Liver (tissue), 9 donors: ENCODE results near the gene GTPBP3. TPM values are rescaled to one million over a fixed set of nuclear protein-coding genes. Genes with fewer than 3 reads are reported as not detected.

ENCODE experiments used
- DNase-seq: peaks from one replicate; pipeline ENCODE4 v3.0.0-alpha.2; 2017; ENCODE audit warnings: low spot score
- H3K27ac ChIP-seq, 2 donors: one replicate each; pipeline ENCODE4 v1.7.0; 2013; ENCODE audit warnings: inconsistent platforms in 2 of 2, low read length in 2 of 2, control low read depth in 1 of 2, low read depth in 1 of 2, mild to moderate bottlenecking in 1 of 2
- H3K27me3 ChIP-seq, 4 donors: one replicate each; pipeline versions ENCODE4 v1.6.1 to v1.7.0; 2013; ENCODE audit warnings: low read length in 3 of 4, inconsistent platforms in 1 of 4, mild to moderate bottlenecking in 1 of 4, moderate library complexity in 1 of 4; ENCODE audit not compliant: control insufficient read depth in 4 of 4, insufficient read depth in 4 of 4
- H3K36me3 ChIP-seq, 4 donors: one replicate each; pipeline versions ENCODE4 v1.6.1 to v1.7.0; 2013; ENCODE audit warnings: low read length in 3 of 4, mild to moderate bottlenecking in 3 of 4, low read depth in 1 of 4, moderate library complexity in 1 of 4; ENCODE audit not compliant: control insufficient read depth in 4 of 4, insufficient read depth in 3 of 4
- H3K4me1 ChIP-seq, 4 donors: one replicate each; pipeline versions ENCODE4 v1.6.1 to v1.7.0; 2013; ENCODE audit warnings: low read length in 3 of 4, mild to moderate bottlenecking in 3 of 4, moderate library complexity in 1 of 4; ENCODE audit not compliant: control insufficient read depth in 4 of 4, insufficient read depth in 4 of 4
- H3K4me3 ChIP-seq, 3 donors: one replicate each; pipeline versions ENCODE4 v1.6.1 to v1.7.0; 2013; ENCODE audit warnings: low read length in 3 of 3, control low read depth in 1 of 3, low read depth in 1 of 3, mild to moderate bottlenecking in 1 of 3
- H3K9ac ChIP-seq, 2 donors: one replicate each; pipeline ENCODE4 v1.7.0; 2013; ENCODE audit warnings: low read length in 2 of 2, mild to moderate bottlenecking in 2 of 2, moderate library complexity in 2 of 2, control low read depth in 1 of 2, low read depth in 1 of 2
- H3K9me3 ChIP-seq, 4 donors: one replicate each; pipeline versions ENCODE4 v1.6.1 to v1.7.0; 2013; ENCODE audit warnings: low read length in 3 of 4; ENCODE audit not compliant: control insufficient read depth in 4 of 4
- ATF3 ChIP-seq: IDR thresholded peaks from 2 replicates; pipeline ENCODE4 v1.6.1; 2016; ENCODE audit warnings: antibody characterized with exemption
- CTCF ChIP-seq: fragments of 150-350 bp; IDR thresholded peaks from 2 replicates; pipeline ENCODE4 v1.5.1; 2017; ENCODE audit warnings: improper control_type of control experiment, low read depth, low read length; ENCODE audit not compliant: missing input control
- EGR1 ChIP-seq, 2 donors: IDR thresholded peaks; 2 replicates each; pipeline ENCODE4 v1.6.1; 2016 to 2018; ENCODE audit warnings: antibody characterized with exemption in 2 of 2, low read depth in 2 of 2
- FOXA1 ChIP-seq: IDR thresholded peaks from 2 replicates; pipeline ENCODE4 v1.6.1; 2016; ENCODE audit warnings: antibody characterized with exemption
- FOXA2 ChIP-seq: IDR thresholded peaks from 2 replicates; pipeline ENCODE4 v1.6.1; 2016; ENCODE audit warnings: antibody characterized with exemption
- GABPA ChIP-seq, 2 donors: IDR thresholded peaks in 1 of 2; conservative IDR thresholded peaks in 1 of 2; 2 replicates each; pipeline ENCODE4 v1.6.1; 2016; ENCODE audit warnings: antibody characterized with exemption in 2 of 2, mild to moderate bottlenecking in 1 of 2, moderate library complexity in 1 of 2
- HNF4A ChIP-seq, 2 donors: conservative IDR thresholded peaks; 2 replicates each; pipeline ENCODE4 v1.6.1; 2016; ENCODE audit warnings: antibody characterized with exemption in 2 of 2, mild to moderate bottlenecking in 2 of 2
- HNF4G ChIP-seq: IDR thresholded peaks from 2 replicates; pipeline ENCODE4 v1.6.1; 2016; ENCODE audit warnings: antibody characterized with exemption
- JUND ChIP-seq, 2 donors: IDR thresholded peaks; 2 replicates each; pipeline ENCODE4 v1.6.1; 2016; ENCODE audit warnings: antibody characterized with exemption in 2 of 2
- MAX ChIP-seq: IDR thresholded peaks from 2 replicates; pipeline ENCODE4 v1.6.1; 2016; ENCODE audit warnings: antibody characterized with exemption
- NR2F2 ChIP-seq: IDR thresholded peaks from 2 replicates; pipeline ENCODE4 v1.6.1; 2016; ENCODE audit warnings: antibody characterized with exemption
- RAD21 ChIP-seq, 2 donors: IDR thresholded peaks; 2 replicates each; pipeline ENCODE4 v1.6.1; 2016; ENCODE audit warnings: antibody characterized with exemption in 2 of 2, mild to moderate bottlenecking in 2 of 2
- REST ChIP-seq: IDR thresholded peaks from 2 replicates; pipeline ENCODE4 v1.6.1; 2016; ENCODE audit warnings: antibody characterized with exemption, mild to moderate bottlenecking
- RXRA ChIP-seq, 2 donors: IDR thresholded peaks; 2 replicates each; pipeline ENCODE4 v1.6.1; 2017 to 2018; ENCODE audit warnings: antibody characterized with exemption in 2 of 2, mild to moderate bottlenecking in 1 of 2
- SP1 ChIP-seq: IDR thresholded peaks from 2 replicates; pipeline ENCODE4 v1.6.1; 2018; ENCODE audit warnings: antibody characterized with exemption, mild to moderate bottlenecking
- TAF1 ChIP-seq: conservative IDR thresholded peaks from 2 replicates; pipeline ENCODE4 v1.6.1; 2016; ENCODE audit warnings: antibody characterized with exemption, mild to moderate bottlenecking
- YY1 ChIP-seq: IDR thresholded peaks from 2 replicates; pipeline ENCODE4 v1.6.1; 2016; ENCODE audit warnings: antibody characterized with exemption, mild to moderate bottlenecking
- ZBTB33 ChIP-seq: IDR thresholded peaks from 2 replicates; pipeline ENCODE4 v1.6.1; 2016; ENCODE audit warnings: antibody characterized with exemption
- WGBS: extraction: QIAGEN DNeasy Blood & Tissue Kit; methylation state at CpG from one replicate; pipeline ENCODE4 v1.1.7; 2013; 5-methylcytosine and 5-hydroxymethylcytosine counted together
- polyA plus RNA-seq, 2 donors: library from polyadenylated mRNA; stranded (reverse) in 1 of 2; unstranded in 1 of 2; fragments of 200-250 nt in 1 of 2; fragments of >200 nt in 1 of 2; fragmentation: Nextera tagmentation in 1 of 2; extraction: Ambion mirVana in 1 of 2; gene quantifications; one replicate each; pipeline versions ENCODE4 v1.2.1 to v1.2.3, GENCODE V29; 2013 to 2015
- total RNA-seq, 2 donors: library from RNA; depleted of rRNA; stranded (reverse); fragments of >200 nt; gene quantifications; one replicate each; pipeline ENCODE4 v1.2.3, GENCODE V29; 2014
- donor health status: healthy.
- donor health status: healthy.
- donor health status: healthy.
- donor health status: healthy.
- donor health status: healthy.

GTPBP3 gene
- total and polyA plus RNA-seq, 4 donors, result 4.9 to 15.5 (median 9.6) TPM

- no peak overlapping the region for H3K4me3 ChIP-seq
- H3K9ac ChIP-seq, result no peak overlapping the region
- no peak for DNase-seq
- H3K36me3 ChIP-seq, result no peaks in the 10 kb centered on the region
- TF ChIP-seq FOXA2 (no peak), ATF3 (no peak), JUND (IDR thresholded peaks at IDR 0.05) (no peak), REST (no peak), HNF4A (conservative IDR thresholded peaks at IDR 0.05) (no peak), FOXA1 (no peak)
- H3K9me3 ChIP-seq, result no peaks in the 10 kb centered on the region
- WGBS, result 79% methylated on average over 8 of the region's 8 CpGs
- H3K27me3 ChIP-seq, result no peaks in the 10 kb centered on the region
- H3K4me1 ChIP-seq, result no peaks in the 10 kb centered on the region
- no peak overlapping the region for H3K27ac ChIP-seq
These were observed 16.0 kb downstream of the GTPBP3 start for GRCh38 chr19:17353386-17353785.

GRCh38 chr19:17357078-17357666 is 19.8 kb downstream of the GTPBP3 start:
- H3K9ac ChIP-seq, result no peak overlapping the region
- 81% methylated on average over 7 of the region's 7 CpGs for WGBS
- no peak overlapping the region for H3K27ac ChIP-seq
- H3K36me3 ChIP-seq, result no peaks in the 10 kb centered on the region
- no peaks in the 10 kb centered on the region for H3K9me3 ChIP-seq
- no peak for TF ChIP-seq YY1
- TF ChIP-seq GABPA (IDR thresholded peaks at IDR 0.05 in 1 of 2, conservative IDR thresholded peaks at IDR 0.05 in 1 of 2), result no peak
- no peak for TF ChIP-seq RXRA (IDR thresholded peaks at IDR 0.05)
- no peak for TF ChIP-seq NR2F2
- TF ChIP-seq JUND (IDR thresholded peaks at IDR 0.05), result no peak
- no peak for TF ChIP-seq SP1
- TF ChIP-seq FOXA2, result no peak
- TF ChIP-seq CTCF, result no peak
- no peak for TF ChIP-seq REST
- TF ChIP-seq FOXA1, result no peak
- no peak for TF ChIP-seq MAX
- no peak for TF ChIP-seq HNF4A (conservative IDR thresholded peaks at IDR 0.05)
- no peak for TF ChIP-seq RAD21 (IDR thresholded peaks at IDR 0.05)
- no peak for TF ChIP-seq ATF3
- TF ChIP-seq ZBTB33, result no peak
- TF ChIP-seq EGR1 (IDR thresholded peaks at IDR 0.05; ENCODE audit: low read depth in 2 of 2), result no peak
- no peak for TF ChIP-seq HNF4G
- TF ChIP-seq TAF1, result no peak
- H3K4me3 ChIP-seq, result no peak overlapping the region
- no peaks in the 10 kb centered on the region for H3K27me3 ChIP-seq
- no peak for DNase-seq
- no peaks in the 10 kb centered on the region for H3K4me1 ChIP-seq
